Tibial nerve (tissue), 4 donors: ENCODE results near the gene FXYD6. TPM values are rescaled to one million over a fixed set of nuclear protein-coding genes. Genes with fewer than 3 reads are reported as not detected.
A peak's percentile ranks its signal among the peaks of the same experiment; 100 is the strongest.

Experiments used
- DNase-seq, 2 donors: peaks; one replicate each; pipeline ENCODE4 v3.0.0-alpha.2; 2019; ENCODE audit warnings: low spot score in 2 of 2
- H3K27ac ChIP-seq, 4 donors: fragments of 200-600 bp; sonication (generic) in 3 of 4; one replicate each; pipeline ENCODE4 v1.5.1; 2017 to 2019; ENCODE audit warnings: mild to moderate bottlenecking in 1 of 4
- H3K27me3 ChIP-seq, 2 donors: fragments of 200-600 bp; sonication (generic) in 1 of 2; one replicate each; pipeline versions ENCODE4 v1.5.1 to v1.6.0; 2017 to 2019
- H3K36me3 ChIP-seq, 3 donors: fragments of 200-600 bp; sonication (generic); one replicate each; pipeline ENCODE4 v1.5.1; 2018 to 2019
- H3K4me1 ChIP-seq, 4 donors: fragments of 200-600 bp; sonication (generic) in 3 of 4; one replicate each; pipeline ENCODE4 v1.5.1; 2017 to 2019
- H3K4me3 ChIP-seq, 4 donors: fragments of 200-600 bp; sonication (generic) in 3 of 4; one replicate each; pipeline ENCODE4 v1.5.1; 2017 to 2019; ENCODE audit warnings: mild to moderate bottlenecking in 1 of 4, moderate library complexity in 1 of 4
- H3K9me3 ChIP-seq, 4 donors: fragments of 200-600 bp; sonication (generic) in 3 of 4; one replicate each; pipeline ENCODE4 v1.5.1; 2017 to 2019
- CTCF ChIP-seq, 5 experiments: fragments of 200-600 bp in 3 of 5; fragments of 450-650 bp in 2 of 5; sonication (generic) in 3 of 5; IDR thresholded peaks; one replicate each; pipeline ENCODE4 v1.5.1; 2016 to 2019; ENCODE audit warnings: antibody characterized with exemption in 5 of 5, mild to moderate bottlenecking in 3 of 5, moderate library complexity in 2 of 5
- EP300 ChIP-seq, 2 donors: sonication (generic); formaldehyde crosslinking; IDR thresholded peaks; one replicate each; pipeline ENCODE4 v1.6.1; 2017; ENCODE audit warnings: antibody characterized with exemption in 2 of 2, mild to moderate bottlenecking in 1 of 2
- POLR2A ChIP-seq, 2 donors: fragments of 450-650 bp; IDR thresholded peaks; one replicate each; pipeline ENCODE4 v1.6.1; 2017; ENCODE audit warnings: antibody characterized with exemption in 2 of 2, mild to moderate bottlenecking in 2 of 2, moderate library complexity in 2 of 2
- WGBS, 2 donors: methylation state at CpG; one replicate each; pipeline ENCODE4 v1.1.5; 2018; 5-methylcytosine and 5-hydroxymethylcytosine counted together
- total RNA-seq, 4 donors: library from RNA; depleted of rRNA; stranded (reverse); fragments of >200 nt; gene quantifications; one replicate each; pipeline ENCODE4 v1.1.0, GENCODE V29; 2016

FXYD6 gene
- total RNA-seq, 4 donors from 2014 or later, result 29.4 to 74.1 (median 65.7) TPM

DNA sequence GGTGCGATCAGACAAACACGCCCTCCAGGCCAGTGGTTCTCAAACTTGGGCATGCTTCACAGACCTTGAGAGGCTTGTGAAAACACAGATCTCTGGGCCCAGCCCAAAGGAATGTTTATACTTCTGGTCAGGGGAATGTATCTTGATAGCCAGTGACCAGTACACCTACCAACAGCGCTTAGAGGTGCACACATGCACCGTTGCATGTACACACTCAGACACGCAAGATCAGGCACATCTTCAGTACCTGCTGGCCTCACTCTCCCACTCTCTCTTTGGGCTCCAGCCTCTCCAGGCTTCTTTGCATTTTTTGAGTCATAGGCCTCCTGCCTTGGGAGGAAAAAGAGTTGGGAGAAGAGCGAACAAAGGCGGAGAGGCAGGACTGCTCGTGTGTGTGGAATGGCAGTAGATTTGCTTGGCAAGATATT, 11.7 kb upstream of the FXYD6 start:
- Histone ChIP-seq H3K4me3 (no peak overlapping the region), H3K27me3 (no peaks in the 10 kb centered on the region), H3K36me3 (no peaks in the 10 kb centered on the region), H3K9me3 (peaks cover 0 to 11% (median 0%) of the 10 kb centered on the region in 4 donors), H3K4me1 (peaks cover 0 to 6% (median 0%) of the 10 kb centered on the region in 4 donors), H3K27ac (no peak overlapping the region)
- TF ChIP-seq POLR2A (IDR thresholded peaks at IDR 0.05) (no peak), CTCF (IDR thresholded peaks at IDR 0.05) (no peak), EP300 (IDR thresholded peaks at IDR 0.05) (no peak)
- WGBS, 2 donors, result 82 to 86% methylated on average over 8 of the region's 8 CpGs
- no peak for DNase-seq

DNA sequence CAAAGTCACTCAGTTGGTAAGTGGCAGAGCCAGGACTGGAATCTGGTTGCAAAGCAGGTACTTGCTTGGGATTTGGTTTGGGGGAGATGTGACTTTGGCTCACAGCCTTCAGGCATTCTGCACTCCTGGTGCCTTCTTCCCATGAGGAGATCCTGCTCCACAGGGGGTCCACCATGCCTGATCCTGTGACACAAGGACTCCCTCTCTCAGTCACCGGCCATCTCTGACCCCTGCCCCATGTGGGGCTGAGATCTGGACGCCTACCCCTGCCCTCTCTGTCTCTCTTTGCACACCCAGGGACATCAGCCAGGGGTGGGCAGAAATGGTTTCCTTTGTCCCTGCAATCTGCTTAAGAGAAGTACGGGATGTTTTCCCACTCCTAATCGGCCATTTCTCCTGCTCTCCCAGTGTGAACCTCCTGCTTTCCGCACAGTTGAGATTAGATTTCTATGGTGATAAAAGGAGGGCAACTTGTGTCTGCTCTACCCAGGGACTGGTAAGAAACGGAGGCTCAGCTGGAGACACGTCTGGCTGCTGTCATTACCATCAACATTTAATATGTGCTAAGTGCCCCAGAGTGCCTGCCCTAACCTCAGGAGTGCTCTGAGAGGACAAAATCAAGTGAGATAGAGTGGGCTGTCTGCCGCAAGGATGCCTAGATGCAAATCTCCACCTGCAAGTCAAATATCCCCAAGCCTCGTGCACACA, 11.1 kb upstream of the FXYD6 start:
- H3K4me3 ChIP-seq, result no peak overlapping the region
- peaks cover 0 to 9% (median 0%) of the 10 kb centered on the region in 4 donors for H3K9me3 ChIP-seq
- H3K36me3 ChIP-seq, result no peaks in the 10 kb centered on the region
- DNase-seq, result no peak
- H3K27me3 ChIP-seq, result no peaks in the 10 kb centered on the region
- H3K27ac ChIP-seq, result no peak overlapping the region
- peaks cover 0 to 10% (median 0%) of the 10 kb centered on the region in 4 donors for H3K4me1 ChIP-seq
- WGBS, 2 donors, result 57 to 65% methylated on average over 9 of the region's 9 CpGs
- TF ChIP-seq EP300 (IDR thresholded peaks at IDR 0.05) (no peak), CTCF (IDR thresholded peaks at IDR 0.05) (no peak), POLR2A (IDR thresholded peaks at IDR 0.05) (no peak)

GRCh38 chr11:117885777-117886176, 9.3 kb upstream of the FXYD6 start:
- H3K27me3 ChIP-seq, result no peaks in the 10 kb centered on the region
- H3K4me1 ChIP-seq, result peaks cover 0 to 10% (median 0%) of the 10 kb centered on the region in 4 donors
- no peak for DNase-seq
- no peak for TF ChIP-seq EP300 (IDR thresholded peaks at IDR 0.05)
- TF ChIP-seq CTCF (IDR thresholded peaks at IDR 0.05), result no peak
- no peak for TF ChIP-seq POLR2A (IDR thresholded peaks at IDR 0.05)
- 32 to 39% methylated on average over 11 of the region's 11 CpGs for WGBS, 2 donors
- H3K4me3 ChIP-seq, result no peak overlapping the region
- H3K9me3 ChIP-seq, result peaks cover 0 to 7% (median 0%) of the 10 kb centered on the region in 4 donors
- no peaks in the 10 kb centered on the region for H3K36me3 ChIP-seq
- H3K27ac ChIP-seq, result peak overlapping the region in 1 of 4 donors; percentile 47

DNA sequence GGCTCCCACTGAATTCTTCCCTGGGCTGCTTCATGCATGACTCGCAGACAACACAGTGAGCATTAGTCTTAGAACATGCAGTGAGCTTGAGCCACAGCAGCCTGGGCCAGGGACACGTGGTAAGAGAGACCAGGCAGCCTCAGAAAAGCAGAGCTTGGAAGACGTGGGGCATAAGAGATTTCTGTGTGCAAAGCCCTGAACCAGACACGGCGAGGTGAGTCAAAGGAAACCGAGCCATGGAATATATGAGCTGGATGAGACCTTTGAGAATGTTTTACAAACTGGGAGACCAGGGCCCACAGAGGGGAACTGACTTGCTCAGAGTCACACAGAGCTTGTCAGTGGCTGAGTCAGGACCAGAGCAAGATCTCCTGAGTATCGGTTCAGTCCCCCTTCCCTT, 8.5 kb upstream of the FXYD6 start:
- DNase-seq, result no peak
- TF ChIP-seq EP300 (IDR thresholded peaks at IDR 0.05) (no peak), POLR2A (IDR thresholded peaks at IDR 0.05) (no peak), CTCF (IDR thresholded peaks at IDR 0.05) (no peak)
- peaks cover 0 to 2% (median 0%) of the 10 kb centered on the region in 4 donors for H3K9me3 ChIP-seq
- H3K4me1 ChIP-seq, result peaks cover 0 to 10% (median 0%) of the 10 kb centered on the region in 4 donors
- no peak overlapping the region for H3K4me3 ChIP-seq
- WGBS, 2 donors, result 78 to 80% methylated on average over 7 of the region's 7 CpGs
- no peak overlapping the region for H3K27ac ChIP-seq
- H3K27me3 ChIP-seq, result peaks cover 0 to 6% of the 10 kb centered on the region in 2 donors
- H3K36me3 ChIP-seq, result no peaks in the 10 kb centered on the region

DNA sequence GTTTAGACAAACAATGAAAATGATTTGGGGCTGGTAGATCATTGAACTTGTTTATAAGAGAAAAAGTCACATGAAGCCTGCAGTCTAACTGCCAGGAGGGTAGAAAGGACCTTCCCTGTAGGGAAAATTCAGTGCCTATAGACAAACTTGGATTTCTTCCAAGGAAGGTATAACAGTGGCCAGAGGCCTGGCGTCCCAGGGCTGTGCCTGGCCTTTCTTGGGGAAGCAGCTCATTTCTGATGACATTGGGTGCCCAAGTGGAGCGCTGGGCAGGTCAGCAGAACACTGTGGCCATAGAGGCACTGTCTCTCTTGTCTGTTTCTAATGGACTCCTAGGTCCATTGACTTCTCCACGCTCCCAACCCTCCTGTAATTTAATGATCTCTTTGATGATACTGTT, 6.6 kb upstream of the FXYD6 start:
- Histone ChIP-seq H3K36me3 (no peaks in the 10 kb centered on the region), H3K27me3 (peaks cover 0 to 16% of the 10 kb centered on the region in 2 donors), H3K4me1 (peaks cover 0 to 10% (median 0%) of the 10 kb centered on the region in 4 donors), H3K27ac (no peak overlapping the region), H3K4me3 (no peak overlapping the region), H3K9me3 (no peaks in the 10 kb centered on the region)
- no peak for TF ChIP-seq POLR2A (IDR thresholded peaks at IDR 0.05)
- no peak for TF ChIP-seq EP300 (IDR thresholded peaks at IDR 0.05)
- TF ChIP-seq CTCF (IDR thresholded peaks at IDR 0.05), result no peak
- WGBS, 2 donors, result 86 to 88% methylated on average over 3 of the region's 3 CpGs
- no peak for DNase-seq
